ENCODE results near the gene WDR1.
A peak's percentile ranks its signal among the peaks of the same experiment; 100 is the strongest.

WDR1 gene

DNA sequence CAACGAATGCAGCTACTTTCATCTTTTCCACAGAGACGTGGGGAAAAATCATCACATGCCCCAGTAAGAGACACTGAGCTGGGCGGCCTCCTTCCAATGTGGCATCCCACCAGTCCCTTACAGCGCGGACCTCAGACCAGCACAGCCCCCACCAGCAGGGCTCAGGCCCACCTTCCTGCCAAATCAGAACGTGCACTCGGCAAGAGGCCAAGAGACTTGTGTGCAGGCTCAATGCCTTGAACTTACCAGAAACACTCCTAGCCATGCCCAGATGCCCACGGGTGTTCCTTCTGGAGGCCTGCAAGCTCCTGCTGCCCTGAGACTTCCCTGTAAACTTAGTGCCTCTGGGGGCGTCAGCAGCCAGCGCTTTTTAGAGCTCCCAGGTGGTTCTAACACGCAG, 31.2 kb downstream of the WDR1 start:
- Histone ChIP-seq H3K27ac (no peak overlapping the region), H3K4me1 (ENCODE audit: control insufficient read depth in 1 of 2, insufficient read depth in 1 of 2, low read depth in 1 of 2, low read length in 1 of 2) (peaks cover 6 to 9% of the 10 kb centered on the region in 2 experiments), H3K9me3 (no peaks in the 10 kb centered on the region), H3K4me3 (ENCODE audit: low read depth in 1 of 2, low read length in 1 of 2) (no peak overlapping the region), H3K27me3 (no peaks in the 10 kb centered on the region), H3K36me3 (peaks cover 100% of the 10 kb centered on the region)
- TF ChIP-seq, protein P1, sequence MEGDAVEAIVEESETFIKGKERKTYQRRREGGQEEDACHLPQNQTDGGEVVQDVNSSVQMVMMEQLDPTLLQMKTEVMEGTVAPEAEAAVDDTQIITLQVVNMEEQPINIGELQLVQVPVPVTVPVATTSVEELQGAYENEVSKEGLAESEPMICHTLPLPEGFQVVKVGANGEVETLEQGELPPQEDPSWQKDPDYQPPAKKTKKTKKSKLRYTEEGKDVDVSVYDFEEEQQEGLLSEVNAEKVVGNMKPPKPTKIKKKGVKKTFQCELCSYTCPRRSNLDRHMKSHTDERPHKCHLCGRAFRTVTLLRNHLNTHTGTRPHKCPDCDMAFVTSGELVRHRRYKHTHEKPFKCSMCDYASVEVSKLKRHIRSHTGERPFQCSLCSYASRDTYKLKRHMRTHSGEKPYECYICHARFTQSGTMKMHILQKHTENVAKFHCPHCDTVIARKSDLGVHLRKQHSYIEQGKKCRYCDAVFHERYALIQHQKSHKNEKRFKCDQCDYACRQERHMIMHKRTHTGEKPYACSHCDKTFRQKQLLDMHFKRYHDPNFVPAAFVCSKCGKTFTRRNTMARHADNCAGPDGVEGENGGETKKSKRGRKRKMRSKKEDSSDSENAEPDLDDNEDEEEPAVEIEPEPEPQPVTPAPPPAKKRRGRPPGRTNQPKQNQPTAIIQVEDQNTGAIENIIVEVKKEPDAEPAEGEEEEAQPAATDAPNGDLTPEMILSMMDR (IDR thresholded peaks at IDR 0.05): no peak

DNA sequence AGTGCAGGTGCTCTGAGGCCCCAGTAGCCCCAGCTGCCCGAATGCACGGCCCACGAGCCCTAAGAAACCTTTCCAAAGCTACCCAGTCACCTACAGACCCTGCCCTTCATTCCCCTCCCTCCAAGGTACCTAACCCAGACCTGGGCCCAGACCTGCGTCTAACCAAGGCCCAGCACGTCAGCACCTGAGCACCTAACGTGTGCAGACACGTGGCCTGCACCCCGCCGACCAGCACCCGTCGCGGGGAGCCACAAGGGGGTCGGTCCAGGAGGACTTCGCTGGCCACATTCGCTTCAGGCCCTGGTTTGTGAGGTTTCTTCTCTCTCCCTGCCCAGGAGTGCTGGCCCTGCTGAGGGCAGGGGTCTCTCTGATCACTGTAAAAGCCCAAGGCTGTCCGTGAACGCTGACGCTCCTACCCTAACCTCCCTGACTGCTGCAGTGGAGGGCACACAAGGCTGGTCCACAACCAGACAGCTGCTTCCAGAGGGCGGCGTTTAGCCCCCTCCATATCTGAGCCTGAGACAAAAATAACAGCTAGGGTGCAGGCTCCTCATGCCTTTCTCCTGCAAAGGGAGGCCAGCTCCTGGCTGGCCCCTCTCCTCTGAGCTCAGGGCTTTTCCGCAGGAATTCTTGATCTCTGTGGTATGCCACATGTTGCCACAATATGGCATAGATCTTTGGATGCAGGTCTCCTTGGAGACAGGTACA, 31.8 kb downstream of the WDR1 start:
- Histone ChIP-seq H3K27ac (no peak overlapping the region), H3K4me1 (ENCODE audit: control insufficient read depth in 1 of 2, insufficient read depth in 1 of 2, low read depth in 1 of 2, low read length in 1 of 2) (peaks cover 6 to 10% of the 10 kb centered on the region in 2 experiments), H3K4me3 (ENCODE audit: low read depth in 1 of 2, low read length in 1 of 2) (no peak overlapping the region), H3K9me3 (no peaks in the 10 kb centered on the region), H3K36me3 (peaks cover 100% of the 10 kb centered on the region), H3K27me3 (no peaks in the 10 kb centered on the region)
- TF ChIP-seq, protein P1 (IDR thresholded peaks at IDR 0.05): no peak

DNA sequence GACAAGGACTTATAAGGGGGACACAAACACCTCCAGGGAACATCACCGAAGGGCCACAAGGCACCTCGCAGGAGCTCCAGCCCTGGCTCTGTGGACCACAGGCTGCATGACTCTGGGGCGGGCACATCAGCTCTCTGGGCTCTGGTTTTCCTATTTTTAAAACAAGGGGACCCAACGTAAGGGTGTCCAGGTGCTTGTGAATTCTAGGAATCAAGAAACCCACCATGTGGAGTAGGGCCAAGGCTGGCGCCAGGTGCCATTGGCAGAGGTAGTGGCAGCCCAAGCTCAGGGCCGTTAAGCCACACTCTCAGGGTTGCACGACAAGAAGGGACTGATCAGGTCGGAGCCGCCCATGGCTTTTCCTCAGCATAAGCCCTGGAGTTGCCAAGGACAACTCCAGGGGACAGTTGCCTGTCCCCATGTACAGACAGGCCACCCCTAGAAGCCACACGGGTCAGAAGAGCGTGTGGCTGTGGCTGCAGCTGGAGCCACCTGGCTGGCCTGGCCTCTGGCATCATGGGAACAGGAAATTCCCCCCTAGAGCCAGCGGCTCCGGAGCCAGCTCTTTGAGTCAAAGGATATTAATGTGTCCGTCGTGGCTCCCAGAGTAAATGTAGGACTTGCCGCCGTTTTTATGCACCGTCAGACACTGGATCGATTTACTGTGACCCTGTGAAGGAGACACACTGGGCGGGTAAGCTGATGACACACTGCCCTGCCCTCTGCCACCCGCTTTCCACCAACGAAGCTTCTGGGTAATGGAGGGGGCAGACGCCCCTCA, 32.5 kb downstream of the WDR1 start:
- Histone ChIP-seq H3K4me1 (ENCODE audit: control insufficient read depth in 1 of 2, insufficient read depth in 1 of 2, low read depth in 1 of 2, low read length in 1 of 2) (peaks cover 6 to 10% of the 10 kb centered on the region in 2 experiments), H3K4me3 (ENCODE audit: low read depth in 1 of 2, low read length in 1 of 2) (no peak overlapping the region), H3K36me3 (peaks cover 100% of the 10 kb centered on the region), H3K27ac (no peak overlapping the region), H3K9me3 (no peaks in the 10 kb centered on the region), H3K27me3 (no peaks in the 10 kb centered on the region)
- TF ChIP-seq, protein P1 (IDR thresholded peaks at IDR 0.05): no peak

DNA sequence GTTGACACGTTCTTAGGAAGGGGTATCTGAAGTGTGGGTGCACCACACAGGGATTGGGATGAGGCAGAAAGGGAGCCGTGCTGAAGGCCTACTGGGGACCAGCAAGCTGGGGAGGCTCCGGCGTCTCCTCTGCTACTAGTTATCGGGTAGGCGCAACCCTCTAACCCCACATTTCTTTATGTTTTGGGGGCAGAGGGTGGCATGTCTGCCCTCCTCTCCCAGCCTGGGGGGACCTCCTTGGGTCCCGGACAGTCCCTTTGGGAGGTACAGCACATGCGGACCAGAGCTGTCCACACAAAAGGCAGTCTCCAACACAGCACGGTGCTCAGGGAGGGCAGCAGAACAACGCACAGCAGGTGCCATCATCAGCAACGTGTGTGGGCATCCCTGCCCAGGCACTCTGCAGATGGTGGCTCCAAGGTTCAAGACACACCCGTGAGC, 33.2 kb downstream of the WDR1 start:
- no peak overlapping the region for H3K4me3 ChIP-seq (ENCODE audit: low read depth in 1 of 2, low read length in 1 of 2)

DNA sequence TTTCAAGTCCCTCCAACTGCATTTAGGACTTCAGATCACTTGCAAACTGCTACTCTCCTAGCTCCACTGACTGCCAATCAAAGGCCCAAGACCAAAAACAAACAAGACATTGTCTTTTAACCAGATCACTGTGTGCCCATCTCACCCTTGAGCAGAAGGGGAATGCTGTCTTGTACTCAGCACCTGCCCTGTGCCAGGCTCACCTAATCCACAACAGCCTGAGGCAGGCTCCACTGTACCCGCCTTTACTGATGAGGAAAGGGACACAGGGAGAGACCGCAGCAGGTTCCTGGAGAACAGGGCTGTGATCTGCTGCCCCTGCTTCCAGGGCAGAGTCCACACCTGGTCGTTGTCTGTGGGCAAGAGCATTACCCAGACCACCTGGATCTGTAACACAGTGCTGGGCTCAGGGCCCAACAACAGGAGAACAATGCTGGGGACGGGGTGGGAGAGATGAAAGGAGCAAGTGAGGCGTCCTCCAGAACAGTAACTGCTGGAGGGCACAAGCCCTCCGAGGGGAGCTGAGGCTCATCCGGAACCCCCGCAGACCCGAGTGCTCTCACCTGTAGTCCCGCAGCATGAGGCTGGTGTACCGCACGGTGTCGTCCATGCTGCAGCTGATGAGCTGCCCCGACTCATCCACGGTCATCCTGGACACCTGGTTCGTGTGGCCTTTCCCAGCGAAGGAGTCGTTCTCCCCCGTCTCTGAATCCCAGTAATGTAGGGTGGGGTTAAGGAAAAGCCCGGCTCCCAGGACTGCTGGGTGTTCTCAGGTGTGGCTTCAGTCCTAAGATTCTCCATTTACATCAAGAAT, 33.9 kb downstream of the WDR1 start:
- peaks cover 6 to 10% of the 10 kb centered on the region in 2 experiments for H3K4me1 ChIP-seq (ENCODE audit: control insufficient read depth in 1 of 2, insufficient read depth in 1 of 2, low read depth in 1 of 2, low read length in 1 of 2)

More for the DNA sequence above, 33.2 kb downstream of the WDR1 start:
- Histone ChIP-seq H3K27ac (no peak overlapping the region), H3K9me3 (no peaks in the 10 kb centered on the region), H3K27me3 (no peaks in the 10 kb centered on the region), H3K4me1 (ENCODE audit: control insufficient read depth in 1 of 2, insufficient read depth in 1 of 2, low read depth in 1 of 2, low read length in 1 of 2) (peaks cover 6 to 10% of the 10 kb centered on the region in 2 experiments), H3K36me3 (peaks cover 100% of the 10 kb centered on the region)
- TF ChIP-seq, protein P1 (IDR thresholded peaks at IDR 0.05): no peak

More for the DNA sequence above, 33.9 kb downstream of the WDR1 start:
- no peaks in the 10 kb centered on the region for H3K27me3 ChIP-seq
- no peaks in the 10 kb centered on the region for H3K9me3 ChIP-seq
- H3K36me3 ChIP-seq: peaks cover 100% of the 10 kb centered on the region
- TF ChIP-seq, protein P1 (IDR thresholded peaks at IDR 0.05): no peak
- no peak overlapping the region for H3K4me3 ChIP-seq (ENCODE audit: low read depth in 1 of 2, low read length in 1 of 2)
- H3K27ac ChIP-seq: peak overlapping the region; percentile 56
